GM10266 (cell line): ENCODE data around the gene HSD17B8.

ENCODE experiments used
- DNase-seq: peaks from one replicate; pipeline ENCODE4 v3.0.0; 2012; ENCODE audit errors: extremely low spot score
- TF ChIP-seq, protein P1 (sequence below): IDR thresholded peaks from 2 replicates; pipeline ENCODE4 v1.5.1; 2012; ENCODE audit warnings: mild to moderate bottlenecking, low read depth; ENCODE audit not compliant: control insufficient read depth, insufficient read depth; ENCODE audit errors: missing control alignments

HSD17B8 gene

DNA sequence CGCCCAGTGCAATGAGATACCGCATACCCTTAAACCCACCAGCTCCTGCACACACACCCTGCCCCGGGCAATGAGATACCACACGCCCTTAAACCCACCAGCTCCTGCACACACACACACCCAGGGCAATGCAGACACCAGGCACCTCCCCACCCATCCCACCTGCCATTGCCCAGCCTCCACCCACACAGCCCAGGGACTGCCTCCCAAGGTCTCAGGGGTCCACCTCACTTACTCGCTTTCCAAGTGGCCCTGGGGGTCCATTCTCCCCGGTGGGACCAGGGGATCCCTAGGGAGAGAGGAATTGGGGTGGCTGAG lies 36.2 kb upstream of the HSD17B8 start:
- no peak for DNase-seq
- TF ChIP-seq, protein P1, sequence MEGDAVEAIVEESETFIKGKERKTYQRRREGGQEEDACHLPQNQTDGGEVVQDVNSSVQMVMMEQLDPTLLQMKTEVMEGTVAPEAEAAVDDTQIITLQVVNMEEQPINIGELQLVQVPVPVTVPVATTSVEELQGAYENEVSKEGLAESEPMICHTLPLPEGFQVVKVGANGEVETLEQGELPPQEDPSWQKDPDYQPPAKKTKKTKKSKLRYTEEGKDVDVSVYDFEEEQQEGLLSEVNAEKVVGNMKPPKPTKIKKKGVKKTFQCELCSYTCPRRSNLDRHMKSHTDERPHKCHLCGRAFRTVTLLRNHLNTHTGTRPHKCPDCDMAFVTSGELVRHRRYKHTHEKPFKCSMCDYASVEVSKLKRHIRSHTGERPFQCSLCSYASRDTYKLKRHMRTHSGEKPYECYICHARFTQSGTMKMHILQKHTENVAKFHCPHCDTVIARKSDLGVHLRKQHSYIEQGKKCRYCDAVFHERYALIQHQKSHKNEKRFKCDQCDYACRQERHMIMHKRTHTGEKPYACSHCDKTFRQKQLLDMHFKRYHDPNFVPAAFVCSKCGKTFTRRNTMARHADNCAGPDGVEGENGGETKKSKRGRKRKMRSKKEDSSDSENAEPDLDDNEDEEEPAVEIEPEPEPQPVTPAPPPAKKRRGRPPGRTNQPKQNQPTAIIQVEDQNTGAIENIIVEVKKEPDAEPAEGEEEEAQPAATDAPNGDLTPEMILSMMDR = no peak

DNA sequence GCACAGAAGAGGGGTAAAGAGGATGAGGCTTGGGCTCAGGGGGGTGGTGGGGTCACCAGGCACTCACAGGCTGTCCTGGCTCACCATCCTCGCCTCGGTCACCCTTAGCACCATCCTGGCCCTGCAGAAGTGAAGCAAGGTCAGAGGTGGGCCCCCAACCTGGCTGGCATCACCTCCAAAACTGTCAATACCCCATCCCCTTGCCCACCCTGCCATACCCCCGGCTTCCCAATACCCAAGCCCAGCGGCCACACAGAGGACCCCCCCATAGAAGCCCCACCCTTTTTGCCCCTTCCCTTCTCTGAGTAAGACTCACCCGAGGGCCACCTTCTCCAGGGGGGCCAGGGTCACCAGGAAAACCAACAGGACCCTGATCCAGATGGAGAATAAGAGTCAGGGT lies 35.8 kb upstream of the HSD17B8 start:
- no peak for DNase-seq
- TF ChIP-seq, protein P1 = no peak

DNA sequence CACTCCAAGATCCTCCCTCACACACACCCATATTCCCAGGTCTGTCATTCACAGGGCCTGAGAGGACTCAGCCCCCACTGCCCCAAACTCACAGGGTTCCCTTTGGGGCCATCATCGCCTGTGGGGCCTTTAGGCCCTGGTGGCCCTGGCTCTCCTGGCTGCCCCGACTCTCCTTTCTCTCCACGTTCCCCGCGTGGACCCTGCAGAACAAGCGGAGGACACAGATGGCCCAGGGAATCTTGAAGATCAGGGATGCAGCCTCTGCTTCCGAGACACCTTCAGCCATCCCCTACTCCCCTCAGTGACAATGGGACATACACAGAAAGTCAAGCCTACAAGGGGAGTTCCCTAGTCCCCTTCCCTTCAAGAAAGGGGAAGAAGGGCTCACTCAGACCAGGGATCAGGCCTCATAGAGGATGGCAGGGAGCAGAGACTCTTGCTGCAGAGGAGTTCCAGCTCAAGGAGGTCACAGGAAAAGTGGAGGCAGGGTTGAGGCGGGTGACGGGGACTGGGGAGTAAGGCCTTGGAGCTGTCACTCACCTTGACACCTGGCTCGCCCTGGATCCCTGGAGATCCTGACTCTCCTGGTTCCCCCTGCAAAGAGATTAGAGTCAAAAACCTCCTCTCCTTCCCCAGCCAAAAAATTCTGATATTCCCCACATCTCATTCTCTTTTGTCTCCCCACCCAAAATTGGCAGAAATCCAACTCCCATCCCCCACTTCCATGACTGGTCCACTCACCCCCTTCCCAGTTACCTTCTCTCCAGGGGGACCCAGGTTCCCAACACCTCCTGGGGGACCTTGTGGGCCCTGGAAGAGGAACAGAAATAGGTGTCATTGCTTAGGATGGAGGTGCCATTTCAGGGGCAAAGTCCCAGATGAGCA lies 34.9 kb upstream of the HSD17B8 start:
- no peak for DNase-seq
- TF ChIP-seq, protein P1 = no peak

DNA sequence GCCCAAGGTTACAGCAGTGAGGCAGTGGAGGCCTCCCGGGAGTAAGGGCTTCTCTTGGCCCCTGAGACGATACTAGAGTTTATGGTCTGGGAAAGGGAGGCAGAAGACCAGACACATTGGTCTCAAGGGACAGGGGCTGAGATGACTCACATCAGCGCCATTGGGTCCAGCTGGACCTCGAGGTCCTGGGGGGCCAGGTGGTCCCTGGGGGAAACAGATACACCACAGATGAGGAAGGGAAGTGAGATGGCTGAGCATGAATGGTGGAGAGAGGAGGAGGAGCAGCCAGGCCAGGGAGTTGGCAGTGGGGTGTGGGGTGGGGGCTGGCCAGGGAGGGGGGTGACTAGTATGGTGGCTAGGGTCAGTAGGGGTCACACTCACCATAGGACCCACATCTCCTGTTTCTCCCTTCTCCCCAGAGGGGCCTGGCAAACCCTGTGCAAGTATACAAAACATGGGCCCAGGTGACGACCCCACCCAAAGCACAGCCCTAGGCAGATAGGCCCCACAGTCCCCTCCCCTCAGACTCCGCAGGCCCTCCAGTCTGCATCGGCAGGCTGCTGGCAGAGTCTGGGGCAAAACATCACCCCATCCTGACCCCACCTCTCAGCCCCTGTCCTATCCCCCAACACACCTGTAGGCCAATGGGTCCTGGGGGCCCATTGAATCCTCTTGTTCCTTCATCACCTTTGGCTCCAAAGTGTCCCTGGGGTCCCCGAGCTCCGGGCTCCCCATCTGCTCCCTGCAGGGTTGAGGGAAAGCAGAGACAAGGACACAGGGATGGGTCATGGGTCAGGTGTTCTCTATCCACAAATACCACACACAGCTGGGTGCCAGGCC lies 34.1 kb upstream of the HSD17B8 start:
- TF ChIP-seq, protein P1 = no peak
- no peak for DNase-seq

DNA sequence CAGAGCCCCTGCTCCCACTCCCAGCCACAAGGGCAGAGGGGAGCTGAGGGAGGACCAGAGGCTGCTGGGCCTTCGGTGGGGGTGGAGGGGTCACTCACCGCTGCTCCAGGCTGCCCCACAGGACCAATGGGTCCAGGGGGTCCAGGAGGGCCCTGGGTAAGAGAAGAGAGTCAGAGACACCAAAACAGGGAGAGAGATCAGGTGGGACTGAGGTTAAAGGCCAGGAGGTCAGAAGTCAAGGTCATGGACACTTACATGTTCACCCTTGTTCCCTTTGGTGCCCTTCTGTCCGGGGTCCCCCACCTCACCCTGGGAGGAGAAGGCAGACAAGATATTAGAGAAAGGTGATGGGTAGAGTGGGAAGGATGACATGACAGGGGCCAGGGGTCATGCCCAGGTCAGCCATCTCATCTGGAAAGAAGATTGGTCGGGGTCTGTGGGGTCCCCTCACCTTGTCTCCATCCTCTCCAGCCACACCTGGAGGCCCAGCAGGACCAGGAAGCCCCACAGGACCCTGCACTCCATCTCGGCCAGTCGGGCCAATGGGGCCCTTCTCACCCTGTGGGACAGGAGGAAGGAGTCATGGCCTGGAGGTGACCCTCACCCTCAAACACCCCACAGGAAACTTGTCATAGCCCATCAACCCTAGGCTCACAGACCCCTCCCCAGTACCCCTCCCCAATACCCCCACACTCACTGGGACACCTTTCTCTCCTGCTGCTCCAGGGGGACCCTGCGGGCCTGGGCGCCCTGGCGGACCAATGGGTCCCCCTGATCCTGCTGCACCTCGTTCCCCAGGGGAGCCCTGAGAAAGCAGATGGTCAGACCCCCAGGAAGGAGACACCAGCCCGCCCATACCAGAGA lies 33.2 kb upstream of the HSD17B8 start:
- no peak for DNase-seq
- TF ChIP-seq, protein P1 = no peak

GRCh38 chr6:33171880-33172687 lies 32.4 kb upstream of the HSD17B8 start:
- TF ChIP-seq, protein P1 = no peak
- no peak for DNase-seq
